ENCODE measurements around the gene AGMAT. TPM values are rescaled to one million over a fixed set of nuclear protein-coding genes. Genes with fewer than 3 reads are reported as not detected.

AGMAT gene
- total and polyA plus RNA-seq, 2 of the 13 experiments (the other 11 are each of a cell fraction or from before 2014, with no cell fraction given), result 59.1 to 174 TPM

DNA sequence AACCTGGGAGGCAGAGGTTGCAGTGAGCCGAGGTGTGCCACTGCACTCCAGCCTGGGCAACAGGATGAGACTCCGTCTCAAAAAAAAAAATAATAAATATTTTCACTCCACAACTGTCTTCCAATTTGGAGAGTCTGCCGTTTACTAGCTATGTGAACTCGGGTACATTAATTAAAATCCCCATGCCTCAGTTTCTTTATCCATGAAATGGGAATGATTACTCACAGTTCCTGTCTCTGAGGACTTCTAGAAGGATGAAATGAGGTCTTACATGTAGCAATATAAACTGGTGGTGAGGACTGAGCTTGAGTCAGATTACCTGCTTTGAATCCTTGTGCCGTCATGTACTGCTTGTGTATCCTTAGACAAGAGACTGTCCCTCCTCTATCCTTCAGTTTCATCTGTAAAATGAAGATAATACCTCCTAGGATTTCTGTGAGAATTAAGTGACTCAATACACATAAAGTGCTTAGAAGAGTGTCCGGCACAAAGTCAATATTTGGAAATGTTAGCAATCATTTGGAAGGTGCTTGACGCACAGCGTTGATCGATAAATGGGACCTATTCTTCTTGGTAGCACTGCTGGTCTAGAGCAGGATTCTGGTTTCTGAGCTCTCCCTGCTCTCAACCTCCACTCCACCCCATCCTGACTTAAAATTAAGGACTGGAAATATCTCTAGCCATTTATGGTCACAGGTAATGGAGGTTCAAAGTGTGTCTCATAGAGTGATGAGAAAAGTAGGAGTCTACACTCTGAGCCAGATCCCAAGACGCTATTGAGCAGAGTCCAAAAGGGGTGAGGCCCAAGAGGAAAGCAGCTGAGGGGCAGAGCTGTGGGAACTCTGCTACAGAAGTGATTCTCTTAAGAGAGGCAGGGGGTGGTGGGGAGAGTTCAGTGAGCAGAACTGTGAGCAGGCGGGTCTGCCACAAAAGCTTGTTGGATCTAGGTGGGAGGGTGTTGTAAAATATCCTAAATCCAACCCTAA lies 20.8 kb upstream of the AGMAT start (continued):
- TF ChIP-seq RFX3 (CRISPR knock-in tag; IDR thresholded peaks at IDR 0.05) (no peak), ERF (CRISPR knock-in tag; IDR thresholded peaks at IDR 0.05) (peak; percentile 49; the same call in 1 of the 2 replicates), IRF2 (CRISPR knock-in tag; IDR thresholded peaks at IDR 0.05) (no peak), HMG20B (CRISPR knock-in tag; conservative IDR thresholded peaks at IDR 0.05) (no peak; the same call in 1 of the 2 replicates), ZNF234 (CRISPR knock-in tag; conservative IDR thresholded peaks at IDR 0.05) (no peak), CC2D1A (CRISPR knock-in tag; IDR thresholded peaks at IDR 0.05) (no peak), ZNF629 (CRISPR knock-in tag; conservative IDR thresholded peaks at IDR 0.05) (peak; percentile 93), MIER3 (CRISPR knock-in tag; IDR thresholded peaks at IDR 0.05; ENCODE audit: borderline replicate concordance) (peak; percentile 44; the same call in 1 of the 2 replicates), GATA4 (IDR thresholded peaks at IDR 0.05; ENCODE audit: borderline replicate concordance, low read depth) (no peak), SPEN (CRISPR knock-in tag; IDR thresholded peaks at IDR 0.05; ENCODE audit: low read depth) (no peak), ZNF720 (CRISPR knock-in tag; IDR thresholded peaks at IDR 0.05) (no peak), TBX3 (IDR thresholded peaks at IDR 0.05; ENCODE audit: borderline replicate concordance) (peak; percentile 75; the same call in 1 of the 2 replicates), ZZZ3 (CRISPR knock-in tag; IDR thresholded peaks at IDR 0.05; ENCODE audit: borderline replicate concordance) (no peak), ELF3 (CRISPR knock-in tag; IDR thresholded peaks at IDR 0.05) (no peak), RCOR2 (CRISPR knock-in tag; IDR thresholded peaks at IDR 0.05) (peak; percentile 71), SOX13 (IDR thresholded peaks at IDR 0.05) (no peak), SOX13 (CRISPR knock-in tag; conservative IDR thresholded peaks at IDR 0.05 in 1 of 2, IDR thresholded peaks at IDR 0.05 in 1 of 2) (peak in 1 of 2 experiments; percentile 90; a peak in 2 of 4 replicates), ZNF160 (CRISPR knock-in tag; IDR thresholded peaks at IDR 0.05) (0 out of 2 replicates have a peak, but pooled peaks have one; percentile 12), REPIN1 (CRISPR knock-in tag; IDR thresholded peaks at IDR 0.05; ENCODE audit: borderline replicate concordance, low read depth) (no peak), JUNB (CRISPR knock-in tag; IDR thresholded peaks at IDR 0.05; ENCODE audit: borderline replicate concordance) (no peak), CBX1 (IDR thresholded peaks at IDR 0.05; ENCODE audit: low read depth) (no peak)
- TF ChIP-seq, protein P1, sequence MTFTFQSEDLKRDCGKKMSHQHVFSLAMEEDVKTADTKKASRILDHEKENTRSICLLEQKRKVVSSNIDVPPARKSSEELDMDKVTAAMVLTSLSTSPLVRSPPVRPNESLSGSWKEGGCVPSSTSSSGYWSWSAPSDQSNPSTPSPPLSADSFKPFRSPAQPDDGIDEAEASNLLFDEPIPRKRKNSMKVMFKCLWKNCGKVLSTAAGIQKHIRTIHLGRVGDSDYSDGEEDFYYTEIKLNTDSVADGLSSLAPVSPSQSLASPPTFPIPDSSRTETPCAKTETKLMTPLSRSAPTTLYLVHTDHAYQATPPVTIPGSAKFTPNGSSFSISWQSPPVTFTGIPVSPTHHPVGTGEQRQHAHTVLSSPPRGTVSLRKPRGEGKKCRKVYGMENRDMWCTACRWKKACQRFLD (CRISPR knock-in tag; IDR thresholded peaks at IDR 0.05; ENCODE audit: borderline replicate concordance), result no peak
- TF ChIP-seq, protein P2, sequence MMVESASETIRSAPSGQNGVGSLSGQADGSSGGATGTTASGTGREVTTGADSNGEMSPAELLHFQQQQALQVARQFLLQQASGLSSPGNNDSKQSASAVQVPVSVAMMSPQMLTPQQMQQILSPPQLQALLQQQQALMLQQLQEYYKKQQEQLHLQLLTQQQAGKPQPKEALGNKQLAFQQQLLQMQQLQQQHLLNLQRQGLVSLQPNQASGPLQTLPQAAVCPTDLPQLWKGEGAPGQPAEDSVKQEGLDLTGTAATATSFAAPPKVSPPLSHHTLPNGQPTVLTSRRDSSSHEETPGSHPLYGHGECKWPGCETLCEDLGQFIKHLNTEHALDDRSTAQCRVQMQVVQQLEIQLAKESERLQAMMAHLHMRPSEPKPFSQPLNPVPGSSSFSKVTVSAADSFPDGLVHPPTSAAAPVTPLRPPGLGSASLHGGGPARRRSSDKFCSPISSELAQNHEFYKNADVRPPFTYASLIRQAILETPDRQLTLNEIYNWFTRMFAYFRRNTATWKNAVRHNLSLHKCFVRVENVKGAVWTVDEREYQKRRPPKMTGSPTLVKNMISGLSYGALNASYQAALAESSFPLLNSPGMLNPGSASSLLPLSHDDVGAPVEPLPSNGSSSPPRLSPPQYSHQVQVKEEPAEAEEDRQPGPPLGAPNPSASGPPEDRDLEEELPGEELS (CRISPR knock-in tag; IDR thresholded peaks at IDR 0.05), result peak; percentile 66
- TF ChIP-seq, protein P3, sequence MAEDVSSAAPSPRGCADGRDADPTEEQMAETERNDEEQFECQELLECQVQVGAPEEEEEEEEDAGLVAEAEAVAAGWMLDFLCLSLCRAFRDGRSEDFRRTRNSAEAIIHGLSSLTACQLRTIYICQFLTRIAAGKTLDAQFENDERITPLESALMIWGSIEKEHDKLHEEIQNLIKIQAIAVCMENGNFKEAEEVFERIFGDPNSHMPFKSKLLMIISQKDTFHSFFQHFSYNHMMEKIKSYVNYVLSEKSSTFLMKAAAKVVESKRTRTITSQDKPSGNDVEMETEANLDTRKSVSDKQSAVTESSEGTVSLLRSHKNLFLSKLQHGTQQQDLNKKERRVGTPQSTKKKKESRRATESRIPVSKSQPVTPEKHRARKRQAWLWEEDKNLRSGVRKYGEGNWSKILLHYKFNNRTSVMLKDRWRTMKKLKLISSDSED (CRISPR knock-in tag; IDR thresholded peaks at IDR 0.05), result no peak
- TF ChIP-seq, protein P4, sequence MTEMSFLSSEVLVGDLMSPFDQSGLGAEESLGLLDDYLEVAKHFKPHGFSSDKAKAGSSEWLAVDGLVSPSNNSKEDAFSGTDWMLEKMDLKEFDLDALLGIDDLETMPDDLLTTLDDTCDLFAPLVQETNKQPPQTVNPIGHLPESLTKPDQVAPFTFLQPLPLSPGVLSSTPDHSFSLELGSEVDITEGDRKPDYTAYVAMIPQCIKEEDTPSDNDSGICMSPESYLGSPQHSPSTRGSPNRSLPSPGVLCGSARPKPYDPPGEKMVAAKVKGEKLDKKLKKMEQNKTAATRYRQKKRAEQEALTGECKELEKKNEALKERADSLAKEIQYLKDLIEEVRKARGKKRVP (CRISPR knock-in tag; IDR thresholded peaks at IDR 0.05), result peak in 1 of 2 experiments; percentile 55; a peak in 1 of 4 replicates
